Psoas muscle (tissue), 8 donors: ENCODE data around the gene PIAS1. TPM values are rescaled to one million over a fixed set of nuclear protein-coding genes. Genes with fewer than 3 reads are reported as not detected.
"Not testable (repeated sequence)": the region's sequence is repeated elsewhere in the genome, so short reads cannot be mapped to it uniquely, and the experiment has no call there.

ENCODE experiments used
- ATAC-seq, 4 donors: fragments of 200-7000 bp; cut with Tn5 transposase; one replicate each; pipeline ENCODE4 v1.9.1; 2020; ENCODE audit warnings: moderate library complexity in 3 of 4, mild to moderate bottlenecking in 2 of 4
- DNase-seq, 2 donors: peaks; one replicate each; pipeline ENCODE4 v3.0.0-alpha.2; 2020
- H3K27ac ChIP-seq: fragments of 200-600 bp; one replicate; pipeline ENCODE4 v1.8.0; 2022
- H3K27me3 ChIP-seq, 3 donors: fragments of 200-600 bp in 1 of 3; one replicate each; pipeline versions ENCODE4 v1.6.1 to v1.8.0; 2013 to 2022; ENCODE audit warnings: low read length in 2 of 3, mild to moderate bottlenecking in 2 of 3, moderate library complexity in 1 of 3; ENCODE audit not compliant: insufficient read depth in 3 of 3
- H3K36me3 ChIP-seq, 2 donors: fragments of 200-600 bp in 1 of 2; one replicate each; pipeline versions ENCODE4 v1.6.1 to v1.8.0; 2013 to 2022; ENCODE audit warnings: low read depth in 1 of 2, mild to moderate bottlenecking in 1 of 2, moderate library complexity in 1 of 2; ENCODE audit not compliant: insufficient read depth in 1 of 2
- H3K4me1 ChIP-seq: fragments of 200-600 bp; one replicate; pipeline ENCODE4 v1.8.0; 2022
- H3K4me3 ChIP-seq: fragments of 200-600 bp; one replicate; pipeline ENCODE4 v1.8.0; 2022; ENCODE audit warnings: mild to moderate bottlenecking
- H3K9me3 ChIP-seq: fragments of 200-600 bp; one replicate; pipeline ENCODE4 v1.8.0; 2022
- CTCF ChIP-seq: fragments of 200-600 bp; IDR thresholded peaks from one replicate; pipeline ENCODE4 v1.8.0; 2022; ENCODE audit warnings: antibody characterized with exemption
- WGBS, 3 donors: extraction: QIAGEN DNeasy Blood & Tissue Kit; methylation state at CpG; one replicate each; pipeline versions ENCODE4 v1.1.6 to v1.1.7; 2013; 5-methylcytosine and 5-hydroxymethylcytosine counted together
- intact Hi-C, 2 donors: fragments of 100-400 bp; cut with DNase I; formaldehyde crosslinking; loops; one replicate each; pipeline versions ENCODE4 v1.11.0 to v1.14.2; 2022
- long read RNA-seq, 2 donors: library from polyadenylated mRNA; unstranded; transcript quantifications; one replicate each; pipeline ENCODE4 v2.0.0, GENCODE V29; 2021
- polyA plus RNA-seq, 3 donors: library from polyadenylated mRNA; stranded (reverse); fragments of 200-250 nt; gene quantifications; one replicate each; pipeline ENCODE4 v1.2.3, GENCODE V29; 2013
- total RNA-seq, 4 donors: library from RNA; stranded (reverse); fragmentation: NEBNext Ultra II Directional in 2 of 4; extraction: Animal tissue kit (Norgen Biotek cat#: 25700) in 2 of 4; gene quantifications; one replicate each; pipeline versions ENCODE4 v1.2.1 to v1.2.4, GENCODE V29; 2021 to 2023
- donor health status: healthy with polysubstance abuse.
- donor health status: DM: no; HTN: no; CAD: no; lungs with moderate emphysema.
- donor health status: Bipolar disorder and iron deficiency.
- donor health status: healthy.
- donor health status: DM: yes; HTN: yes; CAD: no.
- donor health status: DM: no; HTN: no; CAD: no.
- donor health status: DM: no; HTN: no; CAD: no.
- donor health status: DM: yes; HTN: yes; CAD: no.

The PIAS1 gene
- total RNA-seq (10 to 100 TPM; 18.2 to 28.7 (median 20.8) TPM), polyA plus RNA-seq (10 to 100 TPM in 1 of 3 donors, 1 to 10 TPM in 2; 4.4 to 15.5 (median 5.0) TPM)
- long read RNA-seq, donor 1, full-length matches to known transcripts = 3 of 6 reads
- long read RNA-seq, donor 1, partial matches to known transcripts = 1 of 6 reads
- long read RNA-seq, donor 1, other reads (novel, unspliced or antisense) = 2 of 6 reads
- long read RNA-seq, donor 2, full-length matches to known transcripts = 16 of 29 reads
- long read RNA-seq, donor 2, partial matches to known transcripts = 6 of 29 reads
- long read RNA-seq, donor 2, other reads (novel, unspliced or antisense) = 7 of 29 reads

- H3K36me3 ChIP-seq = no peaks in the 10 kb centered on the region
- no peak for TF ChIP-seq CTCF
- H3K4me1 ChIP-seq = peaks cover 32% of the 10 kb centered on the region
- peak within 1 kb of the TSS; percentile 89 for H3K4me3 ChIP-seq
- H3K27ac ChIP-seq = peak within 1 kb of the TSS; percentile 90
- no peaks in the 10 kb centered on the region for H3K9me3 ChIP-seq
- ATAC-seq (peak; percentile 97 to 99 (median 98)), DNase-seq (peak; percentile 95 to 98)
- 1 to 2% (median 2%) methylated on average over 60 to 72 of the region's 72 CpGs for WGBS, 3 donors
- intact Hi-C loops = loop anchor here (5.0 to 10.0 kb wide), 2 partner anchors 189 to 532 kb away; partner anchors contain the start of gene C15orf61 (in 1 of the 2)
- no peaks in the 10 kb centered on the region for H3K27me3 ChIP-seq
Observed at GRCh38 chr15:68053701-68054627, at the start of gene PIAS1. PIAS1 (plus strand) TSS chr15:68054315; CDS start chr15:68054327, 12 bp downstream.

- intact Hi-C loops, H3K27me3 ChIP-seq, H3K36me3 ChIP-seq, H3K9me3 ChIP-seq, ATAC-seq, H3K4me3 ChIP-seq, H3K27ac ChIP-seq, DNase-seq, H3K4me1 ChIP-seq: not testable (repeated sequence)
- WGBS, 3 donors = 90 to 95% (median 91%) methylated on average over 5 of the region's 5 CpGs
Observed at GRCh38 chr15:68007642-68008041, 46.5 kb upstream of the PIAS1 start.

- Histone ChIP-seq H3K9me3 (no peaks in the 10 kb centered on the region), H3K4me3 (no peak overlapping the region), H3K4me1 (no peaks in the 10 kb centered on the region), H3K27me3 (no peaks in the 10 kb centered on the region), H3K36me3 (no peaks in the 10 kb centered on the region), H3K27ac (no peak overlapping the region)
- ATAC-seq (no peak), DNase-seq (no peak)
- intact Hi-C loops = no loop called here
- TF ChIP-seq CTCF = no peak
- WGBS, 3 donors = 81 to 88% (median 87%) methylated on average over 14 of the region's 14 CpGs
Observed at GRCh38 chr15:68010361-68011153, 43.6 kb upstream of the PIAS1 start.

DNA sequence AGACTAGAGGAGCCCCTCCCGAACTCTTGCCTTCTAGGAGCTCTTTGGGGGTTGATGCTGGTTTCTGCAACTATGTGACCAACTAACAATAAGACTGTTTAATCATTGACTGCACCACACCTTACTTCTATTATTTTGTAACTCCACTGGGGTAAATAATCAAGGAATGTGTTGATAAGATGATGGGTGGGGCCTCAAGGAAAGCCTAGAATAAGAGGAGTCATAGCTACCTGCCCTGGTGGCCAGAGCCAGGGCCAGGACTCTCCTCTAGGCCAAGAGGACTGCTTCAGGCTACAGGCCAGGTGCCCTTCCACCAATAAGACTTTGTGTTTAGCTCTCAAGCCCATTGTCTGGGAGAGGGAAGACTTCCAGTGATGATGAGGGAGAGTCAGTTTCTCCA lies 41.2 kb upstream of the PIAS1 start:
- ATAC-seq (no peak), DNase-seq (no peak)
- Histone ChIP-seq H3K4me1 (no peaks in the 10 kb centered on the region), H3K27ac (no peak overlapping the region), H3K4me3 (no peak overlapping the region), H3K27me3 (no peaks in the 10 kb centered on the region), H3K9me3 (no peaks in the 10 kb centered on the region), H3K36me3 (no peaks in the 10 kb centered on the region)
- WGBS, 3 donors = 89 to 96% (median 95%) methylated on average over 1 of the region's 1 CpG
- TF ChIP-seq CTCF = no peak
- intact Hi-C loops = no loop called here
